Measurements from ENCODE around the gene KLHL29. TPM values are rescaled to one million over a fixed set of nuclear protein-coding genes. Genes with fewer than 3 reads are reported as not detected.

Gene KLHL29
- polyA plus RNA-seq, 3 donors, result 8.5 to 10.0 (median 8.8) TPM

GRCh38 chr2:23420091-23420839, 35.3 kb downstream of the KLHL29 start:
- DNase-seq (ENCODE audit: low read depth in 3 of 3, low spot score in 2 of 3), result no peak

GRCh38 chr2:23420840-23421476, 36.0 kb downstream of the KLHL29 start:
- DNase-seq (ENCODE audit: low read depth in 3 of 3, low spot score in 2 of 3), result no peak

- DNase-seq (ENCODE audit: low read depth in 3 of 3, low spot score in 2 of 3), result no peak
These were observed 37.4 kb downstream of the KLHL29 start for GRCh38 chr2:23422089-23423061.

GRCh38 chr2:23423062-23423872, 38.3 kb downstream of the KLHL29 start:
- DNase-seq (ENCODE audit: low read depth in 3 of 3, low spot score in 2 of 3), result no peak

- peak in 1 of 3 donors; percentile 27 for DNase-seq (ENCODE audit: low read depth in 3 of 3, low spot score in 2 of 3)
These were observed 39.1 kb downstream of the KLHL29 start for GRCh38 chr2:23423873-23424680.

GRCh38 chr2:23425338-23425871, 40.4 kb downstream of the KLHL29 start:
- DNase-seq (ENCODE audit: low read depth in 3 of 3, low spot score in 2 of 3), result no peak

GRCh38 chr2:23425885-23426262, 40.9 kb downstream of the KLHL29 start:
- no peak for DNase-seq (ENCODE audit: low read depth in 3 of 3, low spot score in 2 of 3)

GRCh38 chr2:23426263-23426905, 41.4 kb downstream of the KLHL29 start:
- no peak for DNase-seq (ENCODE audit: low read depth in 3 of 3, low spot score in 2 of 3)

GRCh38 chr2:23427350-23427749, 42.4 kb downstream of the KLHL29 start:
- DNase-seq (ENCODE audit: low read depth in 3 of 3, low spot score in 2 of 3), result no peak

GRCh38 chr2:23427976-23428375, 43.0 kb downstream of the KLHL29 start:
- no peak for DNase-seq (ENCODE audit: low read depth in 3 of 3, low spot score in 2 of 3)

- DNase-seq (ENCODE audit: low read depth in 3 of 3, low spot score in 2 of 3), result no peak
These were observed 44.1 kb downstream of the KLHL29 start for GRCh38 chr2:23429036-23429435.

- DNase-seq (ENCODE audit: low read depth in 3 of 3, low spot score in 2 of 3), result no peak
These were observed 45.3 kb downstream of the KLHL29 start for GRCh38 chr2:23430263-23430662.

- no peak for DNase-seq (ENCODE audit: low read depth in 3 of 3, low spot score in 2 of 3)
These were observed 47.6 kb downstream of the KLHL29 start for GRCh38 chr2:23432531-23432930.

GRCh38 chr2:23433282-23433681, 48.3 kb downstream of the KLHL29 start:
- DNase-seq (ENCODE audit: low read depth in 3 of 3, low spot score in 2 of 3), result no peak

GRCh38 chr2:23434721-23435121, 49.7 kb downstream of the KLHL29 start:
- DNase-seq (ENCODE audit: low read depth in 3 of 3, low spot score in 2 of 3), result no peak

- DNase-seq (ENCODE audit: low read depth in 3 of 3, low spot score in 2 of 3), result no peak
These were observed 50.5 kb downstream of the KLHL29 start for GRCh38 chr2:23435250-23436035.

- no peak for DNase-seq (ENCODE audit: low read depth in 3 of 3, low spot score in 2 of 3)
These were observed 51.5 kb downstream of the KLHL29 start for GRCh38 chr2:23436346-23437098.

All from right renal cortex interstitium (tissue), 3 donors.